CD4-positive, alpha-beta memory T cell (primary cell): ENCODE data around the gene TPPP. TPM values are rescaled to one million over a fixed set of nuclear protein-coding genes. Genes with fewer than 3 reads are reported as not detected.

Experiments
- CTCF ChIA-PET: fragments of 350-600 bp; sonication (Branson Sonifier 250); formaldehyde crosslinking; loops from one replicate; lab custom pipeline; 2021; ENCODE audit warnings: inconsistent platforms; ENCODE audit not compliant: partially characterized antibody; lab: Charles Lee
- POLR2A ChIA-PET: fragments of 350-600 bp; sonication (Branson Sonifier 250); formaldehyde crosslinking; loops from one replicate; lab custom pipeline; 2021; ENCODE audit not compliant: partially characterized antibody; lab: Charles Lee
- DNase-seq, 5 donors: peaks; one replicate each; pipeline versions ENCODE4 v3.0.0 to v3.0.0-alpha.2; 2020 to 2022; ENCODE audit warnings: mixed read lengths in 1 of 5
- H3K27ac ChIP-seq: one replicate; pipeline ENCODE4 v1.7.0; 2013; ENCODE audit warnings: low read depth, low read length
- H3K27me3 ChIP-seq: 2 replicates; pipeline ENCODE4 v1.7.0; 2013; ENCODE audit warnings: mild to moderate bottlenecking, low read length, moderate library complexity; ENCODE audit not compliant: insufficient read depth
- H3K36me3 ChIP-seq: 2 replicates; pipeline ENCODE4 v1.7.0; 2013; ENCODE audit warnings: mild to moderate bottlenecking, low read length, moderate library complexity; ENCODE audit not compliant: insufficient read depth
- H3K4me1 ChIP-seq: 2 replicates; pipeline ENCODE4 v1.7.0; 2013; ENCODE audit warnings: mild to moderate bottlenecking, low read length, moderate library complexity; ENCODE audit not compliant: insufficient read depth
- H3K4me3 ChIP-seq, 2 donors: one replicate each; pipeline ENCODE4 v1.7.0; 2013; ENCODE audit warnings: low read length in 2 of 2, mild to moderate bottlenecking in 1 of 2
- H3K9me3 ChIP-seq, 2 donors: one replicate each; pipeline ENCODE4 v1.7.0; 2013; ENCODE audit warnings: low read length in 2 of 2, control low read depth in 1 of 2; ENCODE audit not compliant: control insufficient read depth in 1 of 2
- H3K27ac Mint-ChIP-seq, 7 donors: one replicate each; pipeline ENCODE4 v1.8.0; 2020 to 2021; ENCODE audit warnings: mixed read lengths in 7 of 7, mild to moderate bottlenecking in 6 of 7, inconsistent platforms in 3 of 7, moderate library complexity in 3 of 7
- H3K27me3 Mint-ChIP-seq, 2 donors: one replicate each; pipeline ENCODE4 v1.8.0; 2020 to 2021; ENCODE audit warnings: mixed read lengths in 2 of 2
- H3K36me3 Mint-ChIP-seq, 2 donors: one replicate each; pipeline ENCODE4 v1.8.0; 2020 to 2021; ENCODE audit warnings: mixed read lengths in 2 of 2, inconsistent platforms in 1 of 2, mild to moderate bottlenecking in 1 of 2
- H3K4me1 Mint-ChIP-seq, 4 donors: one replicate each; pipeline ENCODE4 v1.8.0; 2020 to 2021; ENCODE audit warnings: mixed read lengths in 4 of 4, mild to moderate bottlenecking in 1 of 4
- H3K4me3 Mint-ChIP-seq, 8 donors: one replicate each; pipeline ENCODE4 v1.8.0; 2020 to 2021; ENCODE audit warnings: mixed read lengths in 8 of 8, mild to moderate bottlenecking in 7 of 8, moderate library complexity in 6 of 8, inconsistent platforms in 3 of 8
- H3K9me3 Mint-ChIP-seq, 8 donors: one replicate each; pipeline ENCODE4 v1.8.0; 2020 to 2021; ENCODE audit warnings: mixed read lengths in 8 of 8, mild to moderate bottlenecking in 5 of 8, inconsistent platforms in 3 of 8, moderate library complexity in 1 of 8
- intact Hi-C: fragments of 100-400 bp; cut with micrococcal nuclease; formaldehyde crosslinking; loops from one replicate; pipeline ENCODE4 v1.15.1; 2023
- polyA plus RNA-seq, 2 donors: library from polyadenylated mRNA; unstranded; fragments of 300-500 nt; fragmentation: Illumina TruSeq; gene quantifications; one replicate each; pipeline ENCODE4 v1.2.3, GENCODE V29; 2021
- total RNA-seq, 2 experiments: library from RNA; stranded (reverse); gene quantifications; one replicate each; pipeline ENCODE4 v1.2.3, GENCODE V29; 2021

The TPPP gene
- total and polyA plus RNA-seq, 4 experiments from 2014 or later, result 0.36 to 3.3 (median 1.1) TPM

DNA sequence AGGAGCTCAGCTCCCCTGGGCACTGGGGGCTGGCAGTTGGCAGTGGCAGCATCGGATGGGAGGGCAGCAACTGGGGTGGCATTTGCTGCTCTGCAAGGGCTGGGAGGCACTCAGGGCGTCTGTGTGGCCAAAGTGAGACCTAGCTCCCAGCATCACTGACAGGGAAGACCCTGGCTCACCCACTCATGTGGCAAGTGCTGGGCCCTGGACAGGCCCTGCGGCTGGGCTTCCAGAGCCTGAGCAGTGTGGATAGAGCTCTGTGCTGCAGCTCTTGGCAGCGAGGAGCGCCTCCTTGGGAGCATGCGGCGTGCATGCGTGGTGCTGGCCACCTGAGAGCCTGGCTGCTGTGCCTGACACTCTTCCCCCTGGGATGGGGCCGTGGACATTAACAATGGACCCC lies 70.8 kb downstream of the TPPP start:
- Histone ChIP-seq H3K4me1 (no peaks in the 10 kb centered on the region), H3K27me3 (no peaks in the 10 kb centered on the region), H3K9me3 (no peaks in the 10 kb centered on the region), H3K27ac (no peak overlapping the region), H3K36me3 (peaks cover 24% of the 10 kb centered on the region), H3K4me3 (no peak overlapping the region)
- peaks cover 44 to 55% of the 10 kb centered on the region in 2 donors for H3K36me3 Mint-ChIP-seq
- no peak overlapping the region for H3K27ac Mint-ChIP-seq
- no peak overlapping the region for H3K4me3 Mint-ChIP-seq
- POLR2A ChIA-PET, result no interaction called here
- CTCF ChIA-PET, result interaction anchor here (1.3 kb wide), 1 partner anchor 176 kb away, joined by 5 read pairs; no protein-coding TSS in a partner anchor
- no peaks in the 10 kb centered on the region for H3K27me3 Mint-ChIP-seq
- no peak for DNase-seq
- H3K4me1 Mint-ChIP-seq, result peaks cover 0 to 4% (median 4%) of the 10 kb centered on the region in 4 donors
- intact Hi-C loops, result no loop called here
- no peaks in the 10 kb centered on the region for H3K9me3 Mint-ChIP-seq

- ChIA-PET CTCF (interaction anchor here (1.3 kb wide), 1 partner anchor 175 kb away, joined by 5 read pairs; no protein-coding TSS in a partner anchor), POLR2A (no interaction called here)
- Histone ChIP-seq H3K36me3 (peaks cover 24% of the 10 kb centered on the region), H3K4me1 (no peaks in the 10 kb centered on the region), H3K4me3 (no peak overlapping the region), H3K27ac (no peak overlapping the region), H3K9me3 (no peaks in the 10 kb centered on the region), H3K27me3 (no peaks in the 10 kb centered on the region)
- intact Hi-C loops, result no loop called here
- Mint-ChIP-seq H3K27ac (no peak overlapping the region), H3K4me3 (no peak overlapping the region), H3K4me1 (peaks cover 1 to 7% (median 5%) of the 10 kb centered on the region in 4 donors), H3K27me3 (no peaks in the 10 kb centered on the region), H3K9me3 (no peaks in the 10 kb centered on the region), H3K36me3 (peaks cover 37 to 51% of the 10 kb centered on the region in 2 donors)
- no peak for DNase-seq
Measured at GRCh38 chr5:621341-621761, 71.8 kb downstream of the TPPP start.

- intact Hi-C loops, result no loop called here
- no peaks in the 10 kb centered on the region for H3K27me3 ChIP-seq
- peaks cover 24% of the 10 kb centered on the region for H3K36me3 ChIP-seq
- H3K27me3 Mint-ChIP-seq, result no peaks in the 10 kb centered on the region
- no peaks in the 10 kb centered on the region for H3K9me3 Mint-ChIP-seq
- ChIA-PET CTCF (no interaction called here), POLR2A (no interaction called here)
- H3K4me3 ChIP-seq, result no peak overlapping the region
- no peak overlapping the region for H3K27ac Mint-ChIP-seq
- no peak overlapping the region for H3K4me3 Mint-ChIP-seq
- no peaks in the 10 kb centered on the region for H3K4me1 ChIP-seq
- H3K36me3 Mint-ChIP-seq, result peaks cover 35 to 47% of the 10 kb centered on the region in 2 donors
- no peaks in the 10 kb centered on the region for H3K9me3 ChIP-seq
- no peak for DNase-seq
- peaks cover 2 to 9% (median 4%) of the 10 kb centered on the region in 4 donors for H3K4me1 Mint-ChIP-seq
- no peak overlapping the region for H3K27ac ChIP-seq
Measured at GRCh38 chr5:620586-621180, 72.5 kb downstream of the TPPP start.

DNA sequence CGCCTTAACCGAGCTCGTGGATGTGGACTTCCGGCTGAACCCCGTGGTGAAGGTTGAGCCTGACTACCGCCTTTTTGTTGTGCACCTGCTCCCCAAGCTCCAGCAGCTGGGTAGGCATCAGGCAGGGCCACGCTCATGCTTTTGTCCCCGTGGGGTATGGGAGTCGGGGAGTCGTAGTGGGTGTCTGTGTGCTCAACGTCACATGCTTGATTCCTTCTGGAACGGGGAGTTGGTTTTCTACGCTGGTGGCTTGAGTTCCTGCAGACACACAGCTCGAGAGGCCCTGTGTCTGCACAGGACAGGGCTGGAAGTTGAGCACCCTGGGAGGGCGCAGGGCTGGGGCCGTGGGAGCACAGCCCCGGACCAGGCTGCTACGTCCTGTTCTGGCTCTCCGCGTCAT lies 73.0 kb downstream of the TPPP start:
- H3K4me3 Mint-ChIP-seq, result no peak overlapping the region
- Histone ChIP-seq H3K36me3 (peaks cover 24% of the 10 kb centered on the region), H3K4me3 (no peak overlapping the region), H3K27me3 (no peaks in the 10 kb centered on the region), H3K9me3 (no peaks in the 10 kb centered on the region), H3K27ac (no peak overlapping the region), H3K4me1 (no peaks in the 10 kb centered on the region)
- POLR2A ChIA-PET, result no interaction called here
- intact Hi-C loops, result no loop called here
- peaks cover 5 to 9% (median 5%) of the 10 kb centered on the region in 4 donors for H3K4me1 Mint-ChIP-seq
- DNase-seq, result no peak
- no peaks in the 10 kb centered on the region for H3K27me3 Mint-ChIP-seq
- H3K27ac Mint-ChIP-seq, result no peak overlapping the region
- CTCF ChIA-PET, result no interaction called here
- peaks cover 30 to 44% of the 10 kb centered on the region in 2 donors for H3K36me3 Mint-ChIP-seq
- H3K9me3 Mint-ChIP-seq, result no peaks in the 10 kb centered on the region

- Histone ChIP-seq H3K27me3 (no peaks in the 10 kb centered on the region), H3K4me1 (no peaks in the 10 kb centered on the region), H3K9me3 (no peaks in the 10 kb centered on the region), H3K4me3 (no peak overlapping the region), H3K27ac (no peak overlapping the region), H3K36me3 (peaks cover 24% of the 10 kb centered on the region)
- peaks cover 7 to 13% (median 9%) of the 10 kb centered on the region in 4 donors for H3K4me1 Mint-ChIP-seq
- DNase-seq, result no peak
- intact Hi-C loops, result no loop called here
- ChIA-PET POLR2A (no interaction called here), CTCF (no interaction called here)
- no peaks in the 10 kb centered on the region for H3K9me3 Mint-ChIP-seq
- no peak overlapping the region for H3K4me3 Mint-ChIP-seq
- no peak overlapping the region for H3K27ac Mint-ChIP-seq
- no peaks in the 10 kb centered on the region for H3K27me3 Mint-ChIP-seq
- H3K36me3 Mint-ChIP-seq, result peaks cover 25 to 41% of the 10 kb centered on the region in 2 donors
Measured at GRCh38 chr5:619444-619843, 73.7 kb downstream of the TPPP start.

GRCh38 chr5:618450-618849 lies 74.7 kb downstream of the TPPP start:
- peaks cover 23 to 38% of the 10 kb centered on the region in 2 donors for H3K36me3 Mint-ChIP-seq
- no peaks in the 10 kb centered on the region for H3K27me3 Mint-ChIP-seq
- no peak overlapping the region for H3K27ac ChIP-seq
- peaks cover 9 to 22% (median 14%) of the 10 kb centered on the region in 4 donors for H3K4me1 Mint-ChIP-seq
- no peak overlapping the region for H3K4me3 ChIP-seq
- no peaks in the 10 kb centered on the region for H3K9me3 Mint-ChIP-seq
- peaks cover 24% of the 10 kb centered on the region for H3K36me3 ChIP-seq
- intact Hi-C loops, result no loop called here
- no peaks in the 10 kb centered on the region for H3K9me3 ChIP-seq
- ChIA-PET POLR2A (no interaction called here), CTCF (no interaction called here)
- H3K4me1 ChIP-seq, result peaks cover 7% of the 10 kb centered on the region
- DNase-seq, result no peak
- H3K27ac Mint-ChIP-seq, result no peak overlapping the region
- H3K4me3 Mint-ChIP-seq, result peak overlapping the region in 1 of 8 donors; percentile 31
- H3K27me3 ChIP-seq, result no peaks in the 10 kb centered on the region

DNA sequence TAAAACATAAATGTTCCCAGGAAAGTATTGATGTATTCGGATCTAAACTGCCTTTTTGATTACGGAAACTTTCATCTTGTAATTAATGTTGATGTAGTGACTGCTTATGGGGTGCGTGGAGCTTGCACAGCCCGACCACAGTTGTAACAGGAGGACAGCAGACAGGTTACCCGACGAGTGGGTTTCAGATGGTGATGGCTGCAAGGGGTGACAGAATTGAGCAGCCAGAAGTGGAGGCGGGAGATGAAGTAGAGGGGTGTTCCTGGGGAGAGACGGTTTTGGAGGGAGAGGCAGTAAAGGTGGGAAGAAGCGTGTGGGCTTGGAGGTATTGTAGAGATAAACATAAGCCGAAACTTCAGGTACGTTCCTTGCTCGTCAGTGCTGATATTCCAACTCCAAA lies 75.3 kb downstream of the TPPP start:
- Histone ChIP-seq H3K4me1 (peaks cover 12% of the 10 kb centered on the region), H3K27ac (no peak overlapping the region), H3K36me3 (peaks cover 24% of the 10 kb centered on the region), H3K9me3 (no peaks in the 10 kb centered on the region), H3K27me3 (no peaks in the 10 kb centered on the region), H3K4me3 (no peak overlapping the region)
- Mint-ChIP-seq H3K27me3 (no peaks in the 10 kb centered on the region), H3K4me1 (peaks cover 11 to 25% (median 17%) of the 10 kb centered on the region in 4 donors), H3K36me3 (peaks cover 23 to 40% of the 10 kb centered on the region in 2 donors), H3K9me3 (no peaks in the 10 kb centered on the region), H3K4me3 (no peak overlapping the region), H3K27ac (no peak overlapping the region)
- intact Hi-C loops, result no loop called here
- POLR2A ChIA-PET, result no interaction called here
- DNase-seq, result no peak
- CTCF ChIA-PET, result no interaction called here
